Measurements from ENCODE around the gene SAMD7. TPM values are rescaled to one million over a fixed set of nuclear protein-coding genes. Genes with fewer than 3 reads are reported as not detected.

SAMD7 gene
- total and polyA plus RNA-seq, 9 of the 15 experiments (the other 6 are each of a cell fraction or from before 2014, with no cell fraction given), result not detected

DNA sequence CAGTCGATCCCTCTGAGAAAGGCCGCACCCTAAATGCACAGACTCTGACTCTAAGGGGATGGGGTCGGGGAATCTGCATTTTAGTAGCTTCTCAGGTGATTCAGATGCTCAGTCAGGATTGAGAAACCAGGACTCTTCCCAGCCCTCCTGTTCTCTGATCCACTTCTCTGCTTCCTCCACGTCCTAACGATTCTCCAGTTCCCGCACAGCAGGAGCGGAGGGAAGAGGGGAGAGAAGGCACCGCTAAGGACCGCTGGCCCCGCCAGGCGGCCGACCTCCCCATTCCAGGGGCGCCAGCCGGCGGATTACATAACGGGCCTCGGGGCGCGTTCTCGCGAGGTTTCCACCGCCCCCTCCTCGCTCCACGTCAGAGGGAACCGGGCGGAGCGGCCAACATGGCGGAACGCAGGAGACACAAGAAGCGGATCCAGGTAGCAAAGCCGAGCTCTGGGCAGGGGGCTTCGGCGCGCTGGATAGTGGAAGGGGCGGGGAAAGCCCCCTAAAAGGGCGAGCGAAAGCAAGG lies 55.1 kb downstream of the SAMD7 start, which contains the start of gene SEC62 (continued):
- TF ChIP-seq HDAC2 (IDR thresholded peaks at IDR 0.05) (peak; percentile 67), THAP12 (CRISPR knock-in tag; IDR thresholded peaks at IDR 0.05) (peak; percentile 64; the same call in 1 of the 2 replicates), TBL1XR1 (IDR thresholded peaks at IDR 0.05; ENCODE audit: low read length in 2 of 2) (peak in 1 of 2 experiments; percentile 66; a peak in 1 of 4 replicates), MCM5 (IDR thresholded peaks at IDR 0.05; ENCODE audit: low read depth) (no peak), NR3C1 (CRISPR knock-in tag; IDR thresholded peaks at IDR 0.05) (no peak; the same call in 1 of the 2 replicates), KAT8 (IDR thresholded peaks at IDR 0.05; ENCODE audit: low read depth) (no peak), ZNF143 (CRISPR knock-in tag; IDR thresholded peaks at IDR 0.05) (no peak), ZNF174 (CRISPR knock-in tag; IDR thresholded peaks at IDR 0.05) (no peak), STAG1 (CRISPR knock-in tag; IDR thresholded peaks at IDR 0.05; ENCODE audit: borderline replicate concordance) (no peak), CHD1 (IDR thresholded peaks at IDR 0.05; ENCODE audit: low read length) (no peak), RBM22 (IDR thresholded peaks at IDR 0.05; ENCODE audit: low read depth, low read length, poor library complexity, severe bottlenecking) (peak; percentile 52), ZNF639 (CRISPR knock-in tag; conservative IDR thresholded peaks at IDR 0.05 in 1 of 2, IDR thresholded peaks at IDR 0.05 in 1 of 2) (0 out of 4 replicates have a peak, but pooled peaks of 1 of the 2 experiments have one; percentile 29), KLF16 (IDR thresholded peaks at IDR 0.05) (0 out of 2 replicates have a peak, but pooled peaks have one; percentile 10), ETV6 (IDR thresholded peaks at IDR 0.05; ENCODE audit: borderline replicate concordance in 1 of 2, low read depth in 2 of 2, low read length in 1 of 2) (no peak), ETV6 (CRISPR knock-in tag; IDR thresholded peaks at IDR 0.05; ENCODE audit: borderline replicate concordance) (no peak), GABPA (tag; conservative IDR thresholded peaks at IDR 0.05; ENCODE audit: low read depth) (no peak; the same call in 1 of the 2 replicates)
- TF ChIP-seq, protein P1, sequence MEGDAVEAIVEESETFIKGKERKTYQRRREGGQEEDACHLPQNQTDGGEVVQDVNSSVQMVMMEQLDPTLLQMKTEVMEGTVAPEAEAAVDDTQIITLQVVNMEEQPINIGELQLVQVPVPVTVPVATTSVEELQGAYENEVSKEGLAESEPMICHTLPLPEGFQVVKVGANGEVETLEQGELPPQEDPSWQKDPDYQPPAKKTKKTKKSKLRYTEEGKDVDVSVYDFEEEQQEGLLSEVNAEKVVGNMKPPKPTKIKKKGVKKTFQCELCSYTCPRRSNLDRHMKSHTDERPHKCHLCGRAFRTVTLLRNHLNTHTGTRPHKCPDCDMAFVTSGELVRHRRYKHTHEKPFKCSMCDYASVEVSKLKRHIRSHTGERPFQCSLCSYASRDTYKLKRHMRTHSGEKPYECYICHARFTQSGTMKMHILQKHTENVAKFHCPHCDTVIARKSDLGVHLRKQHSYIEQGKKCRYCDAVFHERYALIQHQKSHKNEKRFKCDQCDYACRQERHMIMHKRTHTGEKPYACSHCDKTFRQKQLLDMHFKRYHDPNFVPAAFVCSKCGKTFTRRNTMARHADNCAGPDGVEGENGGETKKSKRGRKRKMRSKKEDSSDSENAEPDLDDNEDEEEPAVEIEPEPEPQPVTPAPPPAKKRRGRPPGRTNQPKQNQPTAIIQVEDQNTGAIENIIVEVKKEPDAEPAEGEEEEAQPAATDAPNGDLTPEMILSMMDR (IDR thresholded peaks at IDR 0.05 in 2 of 3, conservative IDR thresholded peaks at IDR 0.05 in 1 of 3; ENCODE audit: insufficient read depth in 2 of 3, low read depth in 1 of 3, low read length in 3 of 3), result peak; percentile 67 to 73 (median 73)
- TF ChIP-seq, protein P2, sequence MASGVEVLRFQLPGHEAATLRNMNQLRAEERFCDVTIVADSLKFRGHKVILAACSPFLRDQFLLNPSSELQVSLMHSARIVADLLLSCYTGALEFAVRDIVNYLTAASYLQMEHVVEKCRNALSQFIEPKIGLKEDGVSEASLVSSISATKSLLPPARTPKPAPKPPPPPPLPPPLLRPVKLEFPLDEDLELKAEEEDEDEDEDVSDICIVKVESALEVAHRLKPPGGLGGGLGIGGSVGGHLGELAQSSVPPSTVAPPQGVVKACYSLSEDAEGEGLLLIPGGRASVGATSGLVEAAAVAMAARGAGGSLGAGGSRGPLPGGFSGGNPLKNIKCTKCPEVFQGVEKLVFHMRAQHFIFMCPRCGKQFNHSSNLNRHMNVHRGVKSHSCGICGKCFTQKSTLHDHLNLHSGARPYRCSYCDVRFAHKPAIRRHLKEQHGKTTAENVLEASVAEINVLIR (CRISPR knock-in tag; IDR thresholded peaks at IDR 0.05), result peak; percentile 84
- TF ChIP-seq, protein P3, sequence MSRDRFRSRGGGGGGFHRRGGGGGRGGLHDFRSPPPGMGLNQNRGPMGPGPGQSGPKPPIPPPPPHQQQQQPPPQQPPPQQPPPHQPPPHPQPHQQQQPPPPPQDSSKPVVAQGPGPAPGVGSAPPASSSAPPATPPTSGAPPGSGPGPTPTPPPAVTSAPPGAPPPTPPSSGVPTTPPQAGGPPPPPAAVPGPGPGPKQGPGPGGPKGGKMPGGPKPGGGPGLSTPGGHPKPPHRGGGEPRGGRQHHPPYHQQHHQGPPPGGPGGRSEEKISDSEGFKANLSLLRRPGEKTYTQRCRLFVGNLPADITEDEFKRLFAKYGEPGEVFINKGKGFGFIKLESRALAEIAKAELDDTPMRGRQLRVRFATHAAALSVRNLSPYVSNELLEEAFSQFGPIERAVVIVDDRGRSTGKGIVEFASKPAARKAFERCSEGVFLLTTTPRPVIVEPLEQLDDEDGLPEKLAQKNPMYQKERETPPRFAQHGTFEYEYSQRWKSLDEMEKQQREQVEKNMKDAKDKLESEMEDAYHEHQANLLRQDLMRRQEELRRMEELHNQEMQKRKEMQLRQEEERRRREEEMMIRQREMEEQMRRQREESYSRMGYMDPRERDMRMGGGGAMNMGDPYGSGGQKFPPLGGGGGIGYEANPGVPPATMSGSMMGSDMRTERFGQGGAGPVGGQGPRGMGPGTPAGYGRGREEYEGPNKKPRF (IDR thresholded peaks at IDR 0.05; ENCODE audit: low read depth, low read length), result no peak

Measured in K562 (cell line).